Lower leg skin (tissue), 3 donors: ENCODE results near the gene SULT6B1.

Experiments
- CTCF ChIP-seq, 3 donors: fragments of 450-650 bp; IDR thresholded peaks; one replicate each; pipeline ENCODE4 v1.5.1; 2016; ENCODE audit warnings: antibody characterized with exemption in 3 of 3, mild to moderate bottlenecking in 3 of 3, moderate library complexity in 2 of 3
- POLR2A ChIP-seq, 2 donors: fragments of 450-650 bp; IDR thresholded peaks; one replicate each; pipeline ENCODE4 v1.6.1; 2016 to 2017; ENCODE audit warnings: antibody characterized with exemption in 2 of 2, mild to moderate bottlenecking in 1 of 2, moderate library complexity in 1 of 2

GRCh38 chr2:37201208-37201607 lies 12.7 kb upstream of the SULT6B1 start:
- TF ChIP-seq CTCF (IDR thresholded peaks at IDR 0.05), result no peak
- TF ChIP-seq POLR2A (IDR thresholded peaks at IDR 0.05), result no peak
